Loucy (cell line): ENCODE measurements around the gene OVAAL.
A peak's percentile ranks its signal among the peaks of the same experiment; 100 is the strongest.

ENCODE experiments used
- H2AFZ ChIP-seq: fragments of 200-600 bp; sonication (generic); 2 replicates; pipeline ENCODE4 v1.6.0; 2016; ENCODE audit warnings: antibody characterized with exemption, mild to moderate bottlenecking, low read length, moderate library complexity
- H3F3A ChIP-seq: fragments of 200-600 bp; 2 replicates; pipeline ENCODE4 v1.6.0; 2016; ENCODE audit warnings: antibody characterized with exemption, low read depth, mild to moderate bottlenecking
- H3K27me3 ChIP-seq: fragments of 200-600 bp; sonication (generic); 2 replicates; pipeline ENCODE4 v1.6.1; 2014; ENCODE audit warnings: low read length, mild to moderate bottlenecking; ENCODE audit not compliant: insufficient read depth, poor library complexity, severe bottlenecking
- H3K36me3 ChIP-seq: fragments of 200-600 bp; sonication (generic); 2 replicates; pipeline ENCODE4 v1.6.1; 2016; ENCODE audit warnings: low read length; ENCODE audit not compliant: insufficient read depth
- H3K4me1 ChIP-seq: fragments of 200-600 bp; sonication (generic); 2 replicates; pipeline ENCODE4 v1.5.1; 2014; ENCODE audit warnings: low read length, mild to moderate bottlenecking; ENCODE audit not compliant: insufficient read depth, poor library complexity, severe bottlenecking
- H3K4me2 ChIP-seq: fragments of 200-600 bp; sonication (generic); 2 replicates; pipeline ENCODE4 v1.6.0; 2014; ENCODE audit warnings: antibody characterized with exemption, low read length, low read depth, mild to moderate bottlenecking; ENCODE audit not compliant: poor library complexity, severe bottlenecking
- H3K4me3 ChIP-seq: fragments of 200-600 bp; sonication (generic); 2 replicates; pipeline ENCODE4 v1.5.1; 2014; ENCODE audit warnings: low read length, mild to moderate bottlenecking, mixed read lengths; ENCODE audit not compliant: poor library complexity, severe bottlenecking
- H3K79me2 ChIP-seq: fragments of 200-600 bp; sonication (generic); 2 replicates; pipeline ENCODE4 v1.6.1; 2014; ENCODE audit warnings: low read length; ENCODE audit not compliant: insufficient read depth
- H3K9ac ChIP-seq: fragments of 200-600 bp; sonication (generic); 2 replicates; pipeline ENCODE4 v1.6.0; 2014; ENCODE audit warnings: mild to moderate bottlenecking, low read depth, low read length, moderate library complexity; ENCODE audit not compliant: poor library complexity, severe bottlenecking
- H3K9me2 ChIP-seq: fragments of 200-600 bp; sonication (generic); replicated peaks from 2 replicates; pipeline ENCODE4 v1.6.1; 2016; ENCODE audit warnings: low read depth, low read length, mixed read lengths
- H3K9me3 ChIP-seq: fragments of 200-600 bp; sonication (generic); 2 replicates; pipeline ENCODE4 v1.6.1; 2014; ENCODE audit warnings: mild to moderate bottlenecking, antibody characterized with exemption, low read length, low read depth; ENCODE audit not compliant: insufficient read depth
- H4K20me1 ChIP-seq: fragments of 200-600 bp; sonication (generic); 2 replicates; pipeline ENCODE4 v1.6.0; 2014; ENCODE audit warnings: antibody characterized with exemption, low read length, mild to moderate bottlenecking; ENCODE audit not compliant: insufficient read depth, poor library complexity, severe bottlenecking
- CTCF ChIP-seq: fragments of 200-600 bp; sonication (generic); conservative IDR thresholded peaks from 2 replicates; pipeline ENCODE4 v1.5.1; 2014; ENCODE audit warnings: mild to moderate bottlenecking, antibody characterized with exemption, low read length
- EZH2phosphoT487 ChIP-seq: fragments of 200-600 bp; IDR thresholded peaks from 2 replicates; pipeline ENCODE4 v1.6.1; 2018; ENCODE audit warnings: antibody characterized with exemption, mild to moderate bottlenecking, moderate library complexity, borderline replicate concordance

OVAAL gene

DNA sequence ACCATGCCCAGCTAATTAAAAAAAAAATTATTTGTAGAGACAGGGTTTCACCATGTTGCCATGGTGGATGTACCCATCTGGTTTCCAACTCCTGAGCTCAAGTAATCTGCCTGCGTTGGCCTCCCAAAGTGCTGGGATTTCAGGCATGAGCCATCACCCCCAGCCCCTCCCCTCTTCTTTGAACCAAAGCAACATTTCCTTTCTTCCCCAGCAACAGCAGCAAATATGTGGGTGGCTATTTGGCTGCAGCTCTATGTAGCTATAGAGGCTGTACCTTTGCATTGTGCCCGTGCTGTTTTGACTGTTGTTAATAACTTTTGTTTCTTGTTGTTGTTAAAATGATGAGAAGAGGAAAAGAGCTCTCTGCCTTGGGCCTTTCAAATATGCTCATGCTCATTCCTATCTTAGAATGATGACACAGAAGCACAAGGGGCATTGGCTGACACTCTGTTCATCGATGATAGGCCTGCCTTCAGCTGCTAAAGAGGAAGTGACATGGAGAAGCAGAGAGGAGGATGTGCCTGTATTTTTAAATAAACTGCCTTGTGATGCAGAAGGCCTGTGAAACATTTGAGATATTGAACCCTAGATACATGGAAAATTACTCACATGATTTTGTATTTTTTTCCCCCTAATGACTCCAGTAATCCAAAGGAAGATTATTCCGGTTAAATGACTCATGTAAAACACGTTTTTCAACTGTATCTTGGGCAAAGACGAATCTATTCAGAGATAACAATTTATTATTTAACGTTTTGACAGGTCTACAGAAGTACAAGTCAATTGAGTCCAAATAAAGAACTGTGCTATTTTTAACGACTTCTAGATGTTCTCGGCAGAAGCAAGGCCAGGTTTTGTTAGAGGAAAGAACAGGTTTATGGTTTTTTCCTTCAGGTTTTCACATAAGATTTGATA, 52.5 kb downstream of the OVAAL start:
- Histone ChIP-seq H2AFZ (peak overlapping the region; percentile 83), H3K36me3 (no peaks in the 10 kb centered on the region)

DNA sequence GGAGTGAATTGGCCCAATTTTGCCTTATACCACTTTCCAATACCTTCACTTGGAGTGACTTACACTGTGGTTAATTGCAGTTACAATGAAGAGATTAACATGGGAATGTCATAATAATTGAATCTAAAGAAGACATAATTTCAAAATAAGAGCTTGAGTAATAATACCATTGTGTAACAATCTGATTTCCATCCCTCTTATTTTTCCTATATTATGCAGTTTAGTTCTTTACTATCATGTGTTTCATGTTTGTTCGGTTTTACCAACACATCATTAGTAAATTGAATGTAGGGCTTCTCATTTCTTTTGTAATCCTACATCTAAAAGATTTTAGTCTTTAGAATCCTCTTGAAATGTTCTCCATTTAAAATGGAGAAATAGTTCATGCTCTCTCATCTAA, 53.9 kb downstream of the OVAAL start:
- no peak overlapping the region for H3K9ac ChIP-seq
- H3K4me2 ChIP-seq: no peak overlapping the region
- H3K4me3 ChIP-seq: no peak overlapping the region
- H3K27me3 ChIP-seq: no peaks in the 10 kb centered on the region
- H2AFZ ChIP-seq: no peak overlapping the region
- no peaks in the 10 kb centered on the region for H3K36me3 ChIP-seq
- no peaks in the 10 kb centered on the region for H3F3A ChIP-seq
- TF ChIP-seq EZH2phosphoT487 (no peak), CTCF (no peak)
- H4K20me1 ChIP-seq: no peaks in the 10 kb centered on the region
- no peaks in the 10 kb centered on the region for H3K79me2 ChIP-seq
- H3K9me2 ChIP-seq: no peaks in the 10 kb centered on the region
- peaks cover 9% of the 10 kb centered on the region for H3K4me1 ChIP-seq
- H3K9me3 ChIP-seq: no peaks in the 10 kb centered on the region

More for the DNA sequence above, 52.5 kb downstream of the OVAAL start:
- Histone ChIP-seq H4K20me1 (no peaks in the 10 kb centered on the region), H3K4me1 (peaks cover 9% of the 10 kb centered on the region), H3K9me2 (no peaks in the 10 kb centered on the region), H3K4me3 (no peak overlapping the region), H3K4me2 (peak overlapping the region; percentile 1), H3K9me3 (no peaks in the 10 kb centered on the region), H3F3A (no peaks in the 10 kb centered on the region), H3K79me2 (no peaks in the 10 kb centered on the region), H3K9ac (no peak overlapping the region), H3K27me3 (no peaks in the 10 kb centered on the region)
- TF ChIP-seq EZH2phosphoT487 (no peak), CTCF (no peak)

GRCh38 chr1:180614730-180615129, 56.0 kb downstream of the OVAAL start:
- TF ChIP-seq CTCF: no peak
- TF ChIP-seq EZH2phosphoT487: no peak
- Histone ChIP-seq H3K27me3 (no peaks in the 10 kb centered on the region), H4K20me1 (no peaks in the 10 kb centered on the region), H3K9me3 (no peaks in the 10 kb centered on the region), H3K36me3 (no peaks in the 10 kb centered on the region), H3K9ac (no peak overlapping the region), H2AFZ (no peak overlapping the region), H3K9me2 (no peaks in the 10 kb centered on the region), H3F3A (no peaks in the 10 kb centered on the region), H3K4me3 (no peak overlapping the region), H3K79me2 (no peaks in the 10 kb centered on the region), H3K4me1 (peaks cover 9% of the 10 kb centered on the region), H3K4me2 (no peak overlapping the region)
